Pancreas (tissue), 10 donors: Measurements from ENCODE around the gene PAX2. TPM values are rescaled to one million over a fixed set of nuclear protein-coding genes. Genes with fewer than 3 reads are reported as not detected.

Experiments
- ATAC-seq, 4 donors: fragments of 200-7000 bp; cut with Tn5 transposase; one replicate each; pipeline versions ENCODE4 v1.8.0 to v1.9.1; 2020; ENCODE audit warnings: mild to moderate bottlenecking in 4 of 4, moderate library complexity in 4 of 4
- DNase-seq, 6 donors: peaks; one replicate each; pipeline ENCODE4 v3.0.0-alpha.2; 2020
- FAIRE-seq: peaks from 2 replicates; lab custom pipeline; 2012; peaks lifted over from hg19 to GRCh38; lab: Jason Lieb, UNC
- H3K27ac ChIP-seq, 4 donors: fragments of 200-600 bp; sonication (generic); 1 replicate in 3 of 4; 2 replicates in 1 of 4; pipeline versions ENCODE4 v1.5.0 to v1.8.0; 2020
- H3K27me3 ChIP-seq, 4 donors: fragments of 200-600 bp; one replicate each; pipeline ENCODE4 v1.8.0; 2021
- H3K36me3 ChIP-seq, 3 donors: fragments of 200-600 bp; sonication (generic) in 1 of 3; one replicate each; pipeline versions ENCODE4 v1.5.0 to v1.8.0; 2020 to 2021
- H3K4me1 ChIP-seq, 3 donors: fragments of 200-600 bp; one replicate each; pipeline ENCODE4 v1.8.0; 2021
- H3K4me3 ChIP-seq, 4 donors: fragments of 200-600 bp; sonication (generic) in 2 of 4; one replicate each; pipeline versions ENCODE4 v1.5.0 to v1.8.0; 2020 to 2021
- H3K9me3 ChIP-seq, 4 donors: fragments of 200-600 bp; one replicate each; pipeline ENCODE4 v1.8.0; 2021
- CTCF ChIP-seq, 4 donors: fragments of 200-600 bp; sonication (generic) in 3 of 4; IDR thresholded peaks; one replicate each; pipeline versions ENCODE4 v1.5.0 to v1.8.0; 2021; ENCODE audit warnings: antibody characterized with exemption in 4 of 4
- WGBS, 2 donors: extraction: QIAGEN DNeasy Blood & Tissue Kit; methylation state at CpG; one replicate each; pipeline ENCODE4 v1.1.7; 2013; 5-methylcytosine and 5-hydroxymethylcytosine counted together
- intact Hi-C, 3 donors: fragments of 100-400 bp; cut with DNase I; formaldehyde crosslinking; loops; one replicate each; pipeline versions ENCODE4 v1.11.1 to v1.14.2; 2022
- polyA plus RNA-seq, 2 donors: library from polyadenylated mRNA; stranded (reverse); fragments of 200-250 nt; gene quantifications; one replicate each; pipeline ENCODE4 v1.2.3, GENCODE V29; 2013
- total RNA-seq, 6 donors: library from RNA; stranded (reverse); fragmentation: NEBNext Ultra II Directional in 4 of 6; extraction: Animal tissue kit (Norgen Biotek cat#: 25700) in 4 of 6; gene quantifications; one replicate each; pipeline versions ENCODE4 v1.2.1 to v1.2.4, GENCODE V29; 2021 to 2023
- donor health status: healthy with polysubstance abuse.
- donor health status: DM: no; HTN: no; CAD: no; lungs with moderate emphysema.
- donor health status: DM: no; HTN: no; CAD: no.
- donor health status: control.
- donor health status: control.
- donor health status: Bipolar disorder and iron deficiency.
- donor health status: DM: yes; HTN: yes; CAD: no.
- donor health status: DM: no; HTN: no; CAD: no.
- donor health status: DM: no; HTN: no; CAD: no.
- donor health status: DM: yes; HTN: yes; CAD: no.

Gene PAX2
- total and polyA plus RNA-seq, 8 donors = 0.07 to 0.49 (median 0.26) TPM

GRCh38 chr10:100837300-100837699, 91.9 kb downstream of the PAX2 start:
- ATAC-seq (no peak), FAIRE-seq (no peak), DNase-seq (no peak)
- Histone ChIP-seq H3K27ac (no peak overlapping the region), H3K9me3 (no peaks in the 10 kb centered on the region), H3K27me3 (no peaks in the 10 kb centered on the region), H3K4me1 (no peaks in the 10 kb centered on the region), H3K4me3 (no peak overlapping the region), H3K36me3 (no peaks in the 10 kb centered on the region)
- intact Hi-C loops = no loop called here
- no peak for TF ChIP-seq CTCF (IDR thresholded peaks at IDR 0.05)
- 50% methylated on average over 3 of the region's 3 CpGs for WGBS, 2 donors

- 69 to 81% methylated on average over 3 of the region's 3 CpGs for WGBS, 2 donors
- H3K36me3 ChIP-seq = no peaks in the 10 kb centered on the region
- FAIRE-seq = no peak
- no peaks in the 10 kb centered on the region for H3K27me3 ChIP-seq
- TF ChIP-seq CTCF (IDR thresholded peaks at IDR 0.05) = no peak
- intact Hi-C loops = no loop called here
- DNase-seq = no peak
- no peaks in the 10 kb centered on the region for H3K9me3 ChIP-seq
- no peak overlapping the region for H3K27ac ChIP-seq
- H3K4me3 ChIP-seq = no peak overlapping the region
- no peaks in the 10 kb centered on the region for H3K4me1 ChIP-seq
- no peak for ATAC-seq
Measured at GRCh38 chr10:100838986-100839385, 93.6 kb downstream of the PAX2 start.

- Histone ChIP-seq H3K9me3 (no peaks in the 10 kb centered on the region), H3K27ac (no peak overlapping the region), H3K4me3 (no peak overlapping the region), H3K27me3 (peaks cover 0 to 11% (median 0%) of the 10 kb centered on the region in 4 donors), H3K36me3 (no peaks in the 10 kb centered on the region), H3K4me1 (no peaks in the 10 kb centered on the region)
- no peak for TF ChIP-seq CTCF (IDR thresholded peaks at IDR 0.05)
- 71 to 81% methylated on average over 3 of the region's 3 CpGs for WGBS, 2 donors
- ATAC-seq (no peak), FAIRE-seq (no peak), DNase-seq (no peak)
- intact Hi-C loops = no loop called here
Measured at GRCh38 chr10:100841528-100841927, 96.1 kb downstream of the PAX2 start.

GRCh38 chr10:100847440-100847839, 102.1 kb downstream of the PAX2 start:
- TF ChIP-seq CTCF (IDR thresholded peaks at IDR 0.05) = no peak
- intact Hi-C loops = no loop called here
- no peak for ATAC-seq
- Histone ChIP-seq H3K9me3 (no peaks in the 10 kb centered on the region), H3K36me3 (no peaks in the 10 kb centered on the region), H3K27ac (no peak overlapping the region), H3K27me3 (peaks cover 0 to 16% (median 2%) of the 10 kb centered on the region in 4 donors), H3K4me1 (no peaks in the 10 kb centered on the region), H3K4me3 (no peak overlapping the region)
- no peak for FAIRE-seq
- 53 to 65% methylated on average over 5 of the region's 5 CpGs for WGBS, 2 donors
- no peak for DNase-seq

- no peak for DNase-seq
- H3K9me3 ChIP-seq = no peaks in the 10 kb centered on the region
- no peak overlapping the region for H3K4me3 ChIP-seq
- ATAC-seq = no peak
- TF ChIP-seq CTCF (IDR thresholded peaks at IDR 0.05) = no peak
- no peak for FAIRE-seq
- H3K27me3 ChIP-seq = peaks cover 0 to 16% (median 2%) of the 10 kb centered on the region in 4 donors
- H3K36me3 ChIP-seq = no peaks in the 10 kb centered on the region
- H3K4me1 ChIP-seq = no peaks in the 10 kb centered on the region
- H3K27ac ChIP-seq = no peak overlapping the region
- intact Hi-C loops = no loop called here
- WGBS, 2 donors = 53 to 70% methylated on average over 2 of the region's 2 CpGs
Measured at GRCh38 chr10:100848770-100849169, 103.4 kb downstream of the PAX2 start.
